ENCODE results near the gene ERVH48-1. TPM values are rescaled to one million over a fixed set of nuclear protein-coding genes. Genes with fewer than 3 reads are reported as not detected.
"Not testable (repeated sequence)": the region's sequence is repeated elsewhere in the genome, so short reads cannot be mapped to it uniquely, and the experiment has no call there.

Gene ERVH48-1
- total RNA-seq, 3 donors from 2014 or later, result not detected

GRCh38 chr21:42964086-42964485 is 38.7 kb upstream of the ERVH48-1 start:
- no peak overlapping the region for H3K4me3 ChIP-seq
- no peaks in the 10 kb centered on the region for H3K27me3 ChIP-seq
- no peaks in the 10 kb centered on the region for H3K4me1 ChIP-seq
- no peaks in the 10 kb centered on the region for H3K9me3 ChIP-seq
- H3K27ac ChIP-seq, result no peak overlapping the region
- TF ChIP-seq POLR2A (IDR thresholded peaks at IDR 0.05), result no peak
- no peak for TF ChIP-seq CTCF (IDR thresholded peaks at IDR 0.05)
- no peak for TF ChIP-seq POLR2AphosphoS5 (IDR thresholded peaks at IDR 0.05)
- intact Hi-C loops (cut with DNase I; ENCODE audit: low total_unique reads), result no loop called here
- H3K36me3 ChIP-seq, result no peaks in the 10 kb centered on the region
- no peak for DNase-seq (ENCODE audit: low spot score in 2 of 2)

GRCh38 chr21:42962380-42963007 is 37.1 kb upstream of the ERVH48-1 start:
- intact Hi-C loops (cut with DNase I; ENCODE audit: low total_unique reads), result no loop called here
- no peaks in the 10 kb centered on the region for H3K27me3 ChIP-seq
- no peak for DNase-seq (ENCODE audit: low spot score in 2 of 2)
- H3K36me3 ChIP-seq, result no peaks in the 10 kb centered on the region
- TF ChIP-seq POLR2AphosphoS5 (IDR thresholded peaks at IDR 0.05), result no peak
- no peak for TF ChIP-seq POLR2A (IDR thresholded peaks at IDR 0.05)
- no peak for TF ChIP-seq CTCF (IDR thresholded peaks at IDR 0.05)
- H3K4me1 ChIP-seq, result no peaks in the 10 kb centered on the region
- H3K9me3 ChIP-seq, result no peaks in the 10 kb centered on the region
- H3K4me3 ChIP-seq, result no peak overlapping the region
- H3K27ac ChIP-seq, result no peak overlapping the region

DNA sequence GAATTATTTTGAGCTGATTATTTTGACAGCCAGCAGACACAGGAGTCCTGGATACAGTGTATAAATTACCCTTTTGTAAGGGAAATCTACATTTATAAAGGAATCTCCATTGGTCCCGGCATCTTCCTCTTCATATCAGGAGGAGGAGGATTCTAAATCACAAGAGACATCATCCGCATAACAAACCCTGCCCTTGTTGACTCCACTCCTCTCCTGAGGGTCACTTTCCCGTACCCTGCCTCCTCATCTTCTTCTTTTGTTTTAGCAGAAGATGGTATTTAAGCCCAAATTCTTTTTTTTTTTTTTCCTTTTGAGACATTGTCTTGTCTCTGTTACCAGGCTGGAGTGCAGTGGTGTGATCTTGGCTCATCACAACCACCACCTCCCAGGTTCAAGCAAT is 34.3 kb upstream of the ERVH48-1 start:
- no peak for DNase-seq (ENCODE audit: low spot score in 2 of 2)
- Histone ChIP-seq H3K4me1 (no peaks in the 10 kb centered on the region), H3K27ac (no peak overlapping the region), H3K4me3 (no peak overlapping the region), H3K36me3 (no peaks in the 10 kb centered on the region), H3K9me3 (no peaks in the 10 kb centered on the region), H3K27me3 (no peaks in the 10 kb centered on the region)
- intact Hi-C loops (cut with DNase I; ENCODE audit: low total_unique reads), result no loop called here
- TF ChIP-seq POLR2A (IDR thresholded peaks at IDR 0.05) (no peak), POLR2AphosphoS5 (IDR thresholded peaks at IDR 0.05) (no peak), CTCF (IDR thresholded peaks at IDR 0.05) (no peak)

DNA sequence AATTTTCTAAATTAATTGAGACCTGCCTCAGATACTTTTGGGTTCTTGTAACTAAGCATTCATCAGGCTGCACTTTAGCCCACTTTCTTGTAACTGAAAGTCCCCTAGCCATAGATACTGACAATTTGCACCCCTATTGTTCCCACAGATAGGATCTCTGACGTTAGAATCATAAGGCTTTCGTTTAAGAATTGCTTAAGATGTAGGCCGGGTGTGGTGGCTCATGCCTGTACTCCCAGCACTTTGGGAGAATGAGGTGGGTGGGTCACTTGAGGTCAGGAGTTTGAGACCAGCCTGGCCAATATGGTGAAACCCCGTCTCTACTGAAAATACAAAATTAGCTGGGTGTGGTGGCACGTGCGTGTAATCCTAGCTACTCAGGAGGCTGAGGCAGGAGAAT is 32.7 kb upstream of the ERVH48-1 start:
- H3K27me3 ChIP-seq; intact Hi-C loops (cut with DNase I; ENCODE audit: low total_unique reads); H3K4me1 ChIP-seq; H3K27ac ChIP-seq; H3K4me3 ChIP-seq; H3K9me3 ChIP-seq; H3K36me3 ChIP-seq; DNase-seq (ENCODE audit: low spot score in 2 of 2): not testable (repeated sequence)

- Histone ChIP-seq H3K4me3 (no peak overlapping the region), H3K27ac (no peak overlapping the region), H3K27me3 (no peaks in the 10 kb centered on the region), H3K9me3 (no peaks in the 10 kb centered on the region), H3K4me1 (no peaks in the 10 kb centered on the region), H3K36me3 (no peaks in the 10 kb centered on the region)
- TF ChIP-seq POLR2AphosphoS5 (IDR thresholded peaks at IDR 0.05), result no peak
- TF ChIP-seq POLR2A (IDR thresholded peaks at IDR 0.05), result no peak
- no peak for TF ChIP-seq CTCF (IDR thresholded peaks at IDR 0.05)
- no peak for DNase-seq (ENCODE audit: low spot score in 2 of 2)
- intact Hi-C loops (cut with DNase I; ENCODE audit: low total_unique reads), result no loop called here
These were observed 31.6 kb upstream of the ERVH48-1 start for GRCh38 chr21:42956824-42957630.

- intact Hi-C loops (cut with DNase I; ENCODE audit: low total_unique reads); H3K27me3 ChIP-seq; H3K4me1 ChIP-seq; H3K4me3 ChIP-seq; H3K36me3 ChIP-seq; H3K9me3 ChIP-seq; DNase-seq (ENCODE audit: low spot score in 2 of 2); H3K27ac ChIP-seq: not testable (repeated sequence)
These were observed 25.8 kb upstream of the ERVH48-1 start for GRCh38 chr21:42951193-42951592.

GRCh38 chr21:42949094-42949755 is 23.8 kb upstream of the ERVH48-1 start:
- H3K27me3 ChIP-seq; H3K36me3 ChIP-seq; H3K9me3 ChIP-seq; H3K4me3 ChIP-seq; H3K27ac ChIP-seq; H3K4me1 ChIP-seq; intact Hi-C loops (cut with DNase I; ENCODE audit: low total_unique reads); DNase-seq (ENCODE audit: low spot score in 2 of 2): not testable (repeated sequence)

Measured in breast epithelium (tissue), 4 donors.